Smooth muscle cell (in vitro differentiated cells): ENCODE results near the gene PPP2R5C. TPM values are rescaled to one million over a fixed set of nuclear protein-coding genes. Genes with fewer than 3 reads are reported as not detected.

ENCODE experiments used
- DNase-seq: peaks from one replicate; lab custom pipeline; 2025; ENCODE audit not compliant: unreplicated experiment; lab: John Stamatoyannopoulos, UW
- H2AFZ ChIP-seq: fragments of 200-600 bp; sonication (generic); 2 replicates; pipeline ENCODE4 v1.6.0; 2016; ENCODE audit warnings: antibody characterized with exemption, low read depth, mild to moderate bottlenecking
- H3F3A ChIP-seq: fragments of 200-600 bp; sonication (generic); 2 replicates; pipeline ENCODE4 v1.6.0; 2017; ENCODE audit warnings: antibody characterized with exemption, low read depth
- H3K27ac ChIP-seq: fragments of 200-600 bp; sonication (generic); 2 replicates; pipeline ENCODE4 v1.5.1; 2016; ENCODE audit warnings: low read depth, mild to moderate bottlenecking
- H3K27me3 ChIP-seq: fragments of 200-600 bp; sonication (generic); 2 replicates; pipeline ENCODE4 v1.6.1; 2016; ENCODE audit warnings: low read depth, mild to moderate bottlenecking
- H3K36me3 ChIP-seq: fragments of 200-600 bp; sonication (generic); 2 replicates; pipeline ENCODE4 v1.5.1; 2016; ENCODE audit warnings: low read depth
- H3K4me1 ChIP-seq: fragments of 200-600 bp; sonication (generic); 2 replicates; pipeline ENCODE4 v1.5.1; 2016; ENCODE audit warnings: low read depth
- H3K4me2 ChIP-seq: fragments of 200-600 bp; sonication (generic); 2 replicates; pipeline ENCODE4 v1.6.0; 2016; ENCODE audit warnings: mild to moderate bottlenecking
- H3K4me3 ChIP-seq: fragments of 200-600 bp; sonication (generic); 2 replicates; pipeline ENCODE4 v1.5.1; 2016; ENCODE audit warnings: mild to moderate bottlenecking
- H3K79me2 ChIP-seq: fragments of 200-600 bp; sonication (generic); 2 replicates; pipeline ENCODE4 v1.6.0; 2016; ENCODE audit warnings: low read depth, mild to moderate bottlenecking
- H3K9ac ChIP-seq: fragments of 200-600 bp; sonication (generic); 2 replicates; pipeline ENCODE4 v1.6.0; 2016; ENCODE audit warnings: low read depth
- H3K9me3 ChIP-seq: fragments of 200-600 bp; sonication (generic); replicated peaks from 2 replicates; pipeline ENCODE4 v1.5.1; 2016; ENCODE audit warnings: low read depth
- H4K20me1 ChIP-seq: fragments of 200-600 bp; sonication (generic); 2 replicates; pipeline ENCODE4 v1.6.0; 2016; ENCODE audit warnings: low read depth
- WGBS: methylation state at CpG from one replicate; pipeline ENCODE4 v1.1.7; 2016; ENCODE audit warnings: low lambda C conversion rate; 5-methylcytosine and 5-hydroxymethylcytosine counted together
- polyA plus RNA-seq: library from polyadenylated mRNA; unstranded; fragments of >200 nt; fragmentation: Nextera tagmentation; extraction: Ambion mirVana; gene quantifications from 2 replicates; pipeline ENCODE4 v1.2.1, GENCODE V29; 2016
- total RNA-seq: library from RNA; depleted of rRNA; stranded (reverse); fragments of >200 nt; gene quantifications from 2 replicates; pipeline ENCODE4 v1.2.3, GENCODE V29; 2014
- TF ChIP-seq, protein P1 (sequence below): fragments of 200-600 bp; sonication (generic); IDR thresholded peaks from 2 replicates; pipeline ENCODE4 v1.5.1; 2017; ENCODE audit warnings: borderline replicate concordance, mild to moderate bottlenecking, antibody characterized with exemption; ENCODE audit not compliant: insufficient read depth, poor library complexity, severe bottlenecking

PPP2R5C gene
- total and polyA plus RNA-seq, 2 experiments from 2014 or later: 63.6 to 92.7 TPM

DNA sequence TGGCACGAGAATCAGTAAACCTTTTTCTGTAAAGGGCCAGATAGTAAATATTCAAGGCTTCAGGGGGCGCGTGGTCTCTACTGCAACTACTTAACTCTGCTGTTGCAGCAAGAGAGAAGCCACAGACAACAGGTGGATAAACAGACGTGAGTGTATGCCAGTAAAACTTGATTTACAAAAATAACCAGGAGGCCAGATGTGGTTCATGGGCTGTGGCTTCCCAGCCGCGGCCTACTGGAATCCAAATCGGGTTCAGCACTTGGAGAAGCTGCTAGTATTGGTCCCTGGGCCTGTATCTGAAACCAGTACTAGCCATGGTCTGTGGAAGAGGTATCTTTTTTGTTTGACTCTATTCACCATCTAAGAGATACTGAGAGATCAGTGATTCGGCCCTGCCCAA is 13.3 kb downstream of the PPP2R5C start:
- TF ChIP-seq, protein P1, sequence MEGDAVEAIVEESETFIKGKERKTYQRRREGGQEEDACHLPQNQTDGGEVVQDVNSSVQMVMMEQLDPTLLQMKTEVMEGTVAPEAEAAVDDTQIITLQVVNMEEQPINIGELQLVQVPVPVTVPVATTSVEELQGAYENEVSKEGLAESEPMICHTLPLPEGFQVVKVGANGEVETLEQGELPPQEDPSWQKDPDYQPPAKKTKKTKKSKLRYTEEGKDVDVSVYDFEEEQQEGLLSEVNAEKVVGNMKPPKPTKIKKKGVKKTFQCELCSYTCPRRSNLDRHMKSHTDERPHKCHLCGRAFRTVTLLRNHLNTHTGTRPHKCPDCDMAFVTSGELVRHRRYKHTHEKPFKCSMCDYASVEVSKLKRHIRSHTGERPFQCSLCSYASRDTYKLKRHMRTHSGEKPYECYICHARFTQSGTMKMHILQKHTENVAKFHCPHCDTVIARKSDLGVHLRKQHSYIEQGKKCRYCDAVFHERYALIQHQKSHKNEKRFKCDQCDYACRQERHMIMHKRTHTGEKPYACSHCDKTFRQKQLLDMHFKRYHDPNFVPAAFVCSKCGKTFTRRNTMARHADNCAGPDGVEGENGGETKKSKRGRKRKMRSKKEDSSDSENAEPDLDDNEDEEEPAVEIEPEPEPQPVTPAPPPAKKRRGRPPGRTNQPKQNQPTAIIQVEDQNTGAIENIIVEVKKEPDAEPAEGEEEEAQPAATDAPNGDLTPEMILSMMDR: no peak
- no peak overlapping the region for H3K4me3 ChIP-seq
- no peaks in the 10 kb centered on the region for H3K9me3 ChIP-seq
- H3F3A ChIP-seq: no peaks in the 10 kb centered on the region
- no peak overlapping the region for H3K4me2 ChIP-seq
- no peaks in the 10 kb centered on the region for H3K36me3 ChIP-seq
- H3K27ac ChIP-seq: no peak overlapping the region
- H2AFZ ChIP-seq: no peak overlapping the region
- no peaks in the 10 kb centered on the region for H3K4me1 ChIP-seq
- H3K9ac ChIP-seq: no peak overlapping the region
- H3K27me3 ChIP-seq: peaks cover 19% of the 10 kb centered on the region
- WGBS: 91% methylated on average over 8 of the region's 8 CpGs
- DNase-seq: no peak
- peaks cover 5% of the 10 kb centered on the region for H3K79me2 ChIP-seq
- H4K20me1 ChIP-seq: peaks cover 49% of the 10 kb centered on the region

DNA sequence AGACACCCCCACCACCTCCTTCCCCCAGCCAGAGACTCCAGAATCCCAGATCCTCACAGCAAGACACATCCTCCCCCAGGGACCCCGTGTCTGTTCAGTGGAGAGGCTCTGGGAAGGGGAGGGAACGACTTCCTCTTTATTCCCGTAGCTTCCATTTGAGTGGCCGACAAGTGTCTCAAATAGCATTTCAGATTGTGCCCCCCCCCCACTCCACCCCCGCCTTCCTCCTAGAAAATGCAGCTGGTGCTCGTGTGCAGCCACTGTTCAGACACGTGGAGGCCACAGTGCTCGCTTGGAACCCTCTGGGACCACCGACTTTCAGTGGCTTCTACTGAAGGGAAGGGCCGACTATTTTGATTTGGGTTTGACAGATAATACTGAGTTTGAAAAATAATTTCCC is 14.3 kb downstream of the PPP2R5C start:
- no peaks in the 10 kb centered on the region for H3K9me3 ChIP-seq
- no peak overlapping the region for H3K9ac ChIP-seq
- peaks cover 5% of the 10 kb centered on the region for H3K79me2 ChIP-seq
- H3K4me3 ChIP-seq: no peak overlapping the region
- DNase-seq: no peak
- no peak overlapping the region for H3K4me2 ChIP-seq
- TF ChIP-seq, protein P1: no peak
- 89% methylated on average over 10 of the region's 10 CpGs for WGBS
- H3F3A ChIP-seq: no peaks in the 10 kb centered on the region
- peaks cover 29% of the 10 kb centered on the region for H3K27me3 ChIP-seq
- no peak overlapping the region for H2AFZ ChIP-seq
- H3K36me3 ChIP-seq: no peaks in the 10 kb centered on the region
- peaks cover 52% of the 10 kb centered on the region for H4K20me1 ChIP-seq
- no peak overlapping the region for H3K27ac ChIP-seq
- peaks cover 2% of the 10 kb centered on the region for H3K4me1 ChIP-seq

DNA sequence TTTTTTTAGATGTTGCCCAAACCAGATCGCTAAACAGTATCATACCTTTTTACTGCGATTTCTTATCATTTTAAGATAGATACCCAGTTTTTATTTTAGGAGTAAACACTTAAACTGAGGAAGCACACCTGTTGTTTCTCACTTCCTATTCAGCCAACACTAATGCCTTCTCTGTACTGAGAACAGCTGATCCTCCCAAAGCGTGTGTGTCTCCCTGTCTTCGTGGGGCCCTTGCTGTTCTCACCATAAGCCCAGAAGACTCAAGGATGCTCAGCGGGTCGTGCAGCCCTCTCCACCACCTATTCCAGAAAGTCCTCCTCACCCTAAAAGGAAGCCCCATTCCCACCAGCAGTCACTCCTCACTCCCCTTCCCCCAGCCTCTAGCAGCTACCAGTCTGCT is 14.8 kb downstream of the PPP2R5C start:
- Histone ChIP-seq H2AFZ (no peak overlapping the region), H3K9ac (no peak overlapping the region), H3K4me1 (peaks cover 4% of the 10 kb centered on the region), H3K36me3 (no peaks in the 10 kb centered on the region), H3K9me3 (no peaks in the 10 kb centered on the region), H3K27ac (no peak overlapping the region), H3F3A (no peaks in the 10 kb centered on the region), H3K4me3 (no peak overlapping the region), H3K27me3 (peaks cover 34% of the 10 kb centered on the region), H3K4me2 (no peak overlapping the region), H3K79me2 (peaks cover 5% of the 10 kb centered on the region), H4K20me1 (peaks cover 56% of the 10 kb centered on the region)
- no peak for DNase-seq
- 88% methylated on average over 6 of the region's 6 CpGs for WGBS
- TF ChIP-seq, protein P1: no peak

DNA sequence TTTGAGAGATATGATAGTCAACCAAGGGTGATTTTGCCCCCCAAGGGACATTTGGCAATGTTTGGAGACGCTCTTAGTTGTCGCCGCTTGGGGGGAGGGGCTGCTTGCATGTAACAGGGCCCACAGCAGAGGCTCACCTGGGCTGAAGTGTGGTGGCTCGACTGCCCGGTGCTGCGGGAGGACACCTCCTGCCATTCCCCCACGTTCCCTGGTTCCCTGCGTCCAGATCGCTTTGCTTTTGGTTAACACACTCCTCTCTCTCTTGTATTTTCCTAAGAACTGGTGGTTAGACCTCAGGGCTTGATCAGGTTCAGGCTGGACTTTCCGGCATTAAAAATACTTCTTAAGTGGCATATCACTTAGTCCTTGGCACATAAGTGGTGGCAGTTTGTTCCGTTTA is 18.9 kb downstream of the PPP2R5C start:
- Histone ChIP-seq H3K4me1 (peaks cover 4% of the 10 kb centered on the region), H3K9me3 (no peaks in the 10 kb centered on the region), H3F3A (no peaks in the 10 kb centered on the region), H3K27me3 (peaks cover 39% of the 10 kb centered on the region), H2AFZ (no peak overlapping the region), H4K20me1 (peaks cover 59% of the 10 kb centered on the region), H3K4me2 (no peak overlapping the region), H3K9ac (no peak overlapping the region), H3K36me3 (no peaks in the 10 kb centered on the region), H3K79me2 (no peaks in the 10 kb centered on the region), H3K4me3 (no peak overlapping the region), H3K27ac (no peak overlapping the region)
- WGBS: 32% methylated on average over 11 of the region's 11 CpGs
- TF ChIP-seq, protein P1: no peak
- DNase-seq: no peak
